ENCODE measurements around the gene HCN3.

- TF ChIP-seq, protein P1, sequence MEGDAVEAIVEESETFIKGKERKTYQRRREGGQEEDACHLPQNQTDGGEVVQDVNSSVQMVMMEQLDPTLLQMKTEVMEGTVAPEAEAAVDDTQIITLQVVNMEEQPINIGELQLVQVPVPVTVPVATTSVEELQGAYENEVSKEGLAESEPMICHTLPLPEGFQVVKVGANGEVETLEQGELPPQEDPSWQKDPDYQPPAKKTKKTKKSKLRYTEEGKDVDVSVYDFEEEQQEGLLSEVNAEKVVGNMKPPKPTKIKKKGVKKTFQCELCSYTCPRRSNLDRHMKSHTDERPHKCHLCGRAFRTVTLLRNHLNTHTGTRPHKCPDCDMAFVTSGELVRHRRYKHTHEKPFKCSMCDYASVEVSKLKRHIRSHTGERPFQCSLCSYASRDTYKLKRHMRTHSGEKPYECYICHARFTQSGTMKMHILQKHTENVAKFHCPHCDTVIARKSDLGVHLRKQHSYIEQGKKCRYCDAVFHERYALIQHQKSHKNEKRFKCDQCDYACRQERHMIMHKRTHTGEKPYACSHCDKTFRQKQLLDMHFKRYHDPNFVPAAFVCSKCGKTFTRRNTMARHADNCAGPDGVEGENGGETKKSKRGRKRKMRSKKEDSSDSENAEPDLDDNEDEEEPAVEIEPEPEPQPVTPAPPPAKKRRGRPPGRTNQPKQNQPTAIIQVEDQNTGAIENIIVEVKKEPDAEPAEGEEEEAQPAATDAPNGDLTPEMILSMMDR (IDR thresholded peaks at IDR 0.05) = no peak
- TF ChIP-seq POLR2A (IDR thresholded peaks at IDR 0.05) = no peak
Measured at GRCh38 chr1:155293086-155293749, 16.0 kb downstream of the HCN3 start.

All from tibial nerve (tissue), 3 donors.